Lower leg skin (tissue), 4 donors: ENCODE measurements around the gene TRAPPC1. TPM values are rescaled to one million over a fixed set of nuclear protein-coding genes. Genes with fewer than 3 reads are reported as not detected.
"Not testable (repeated sequence)": the region's sequence is repeated elsewhere in the genome, so short reads cannot be mapped to it uniquely, and the experiment has no call there.

ENCODE experiments used
- DNase-seq, 2 donors: peaks; one replicate each; pipeline ENCODE4 v3.0.0-alpha.2; 2019; ENCODE audit warnings: low spot score in 2 of 2
- H3K4me3 ChIP-seq: fragments of 200-600 bp; sonication (generic); 2 replicates; pipeline ENCODE4 v1.5.1; 2017; ENCODE audit warnings: mild to moderate bottlenecking, low read depth; ENCODE audit not compliant: poor library complexity, severe bottlenecking
- CTCF ChIP-seq, 3 donors: fragments of 450-650 bp; IDR thresholded peaks; one replicate each; pipeline ENCODE4 v1.5.1; 2016; ENCODE audit warnings: antibody characterized with exemption in 3 of 3, mild to moderate bottlenecking in 3 of 3, moderate library complexity in 2 of 3
- POLR2A ChIP-seq, 2 donors: fragments of 450-650 bp; IDR thresholded peaks; one replicate each; pipeline ENCODE4 v1.6.1; 2016 to 2017; ENCODE audit warnings: antibody characterized with exemption in 2 of 2, mild to moderate bottlenecking in 1 of 2, moderate library complexity in 1 of 2
- WGBS, 2 donors: methylation state at CpG; one replicate each; pipeline ENCODE4 v1.1.5; 2018; 5-methylcytosine and 5-hydroxymethylcytosine counted together
- intact Hi-C: fragments of 100-400 bp; cut with DNase I; formaldehyde crosslinking; loops from one replicate; pipeline ENCODE4 v1.15.0; 2023; ENCODE audit warnings: low total_unique reads
- total RNA-seq, 4 donors: library from RNA; depleted of rRNA; stranded (reverse); fragments of >200 nt; gene quantifications; one replicate each; pipeline ENCODE4 v1.1.0, GENCODE V29; 2016

Gene TRAPPC1
- total RNA-seq, 4 donors from 2014 or later = 39.8 to 62.5 (median 52.2) TPM

GRCh38 chr17:7955414-7956227 lies 23.9 kb upstream of the TRAPPC1 start:
- DNase-seq = peak in 1 of 2 donors; percentile 15
- intact Hi-C loops = no loop called here
- 59 to 61% methylated on average over 13 of the region's 13 CpGs for WGBS, 2 donors
- no peak overlapping the region for H3K4me3 ChIP-seq
- TF ChIP-seq POLR2A (IDR thresholded peaks at IDR 0.05) (no peak), CTCF (IDR thresholded peaks at IDR 0.05) (no peak)

GRCh38 chr17:7953266-7953665 lies 21.5 kb upstream of the TRAPPC1 start:
- intact Hi-C loops, DNase-seq, H3K4me3 ChIP-seq: not testable (repeated sequence)
- WGBS, 2 donors = 93 to 97% methylated on average over 13 of the region's 13 CpGs

- DNase-seq = no peak
- 68 to 72% methylated on average over 5 of the region's 5 CpGs for WGBS, 2 donors
- intact Hi-C loops = no loop called here
- TF ChIP-seq CTCF (IDR thresholded peaks at IDR 0.05) = no peak
- no peak for TF ChIP-seq POLR2A (IDR thresholded peaks at IDR 0.05)
- H3K4me3 ChIP-seq = no peak overlapping the region
Observed at GRCh38 chr17:7951143-7951792, 19.5 kb upstream of the TRAPPC1 start.

- H3K4me3 ChIP-seq = no peak overlapping the region
- DNase-seq = no peak
- WGBS, 2 donors = 55 to 59% methylated on average over 3 of the region's 3 CpGs
- intact Hi-C loops = no loop called here
- TF ChIP-seq CTCF (IDR thresholded peaks at IDR 0.05) = no peak
- no peak for TF ChIP-seq POLR2A (IDR thresholded peaks at IDR 0.05)
Observed at GRCh38 chr17:7950578-7950977, 18.8 kb upstream of the TRAPPC1 start.

- no peak for DNase-seq
- intact Hi-C loops = no loop called here
- WGBS, 2 donors = 82 to 90% methylated on average over 5 of the region's 5 CpGs
- TF ChIP-seq CTCF (IDR thresholded peaks at IDR 0.05) (no peak), POLR2A (IDR thresholded peaks at IDR 0.05) (no peak)
- H3K4me3 ChIP-seq = no peak overlapping the region
Observed at GRCh38 chr17:7947651-7948050, 15.9 kb upstream of the TRAPPC1 start.

GRCh38 chr17:7946441-7946840 lies 14.7 kb upstream of the TRAPPC1 start:
- DNase-seq = no peak
- no peak overlapping the region for H3K4me3 ChIP-seq
- TF ChIP-seq POLR2A (IDR thresholded peaks at IDR 0.05) = no peak
- 72 to 75% methylated on average over 5 of the region's 5 CpGs for WGBS, 2 donors
- intact Hi-C loops = no loop called here
